Kasumi-1 (cell line): Measurements from ENCODE around the gene DMD.
"Not testable (repeated sequence)": the region's sequence is repeated elsewhere in the genome, so short reads cannot be mapped to it uniquely, and the experiment has no call there.

Experiments
- DNase-seq, 2 experiments: peaks; one replicate each; lab custom pipeline; 2025; lab: John Stamatoyannopoulos, UW

The DMD gene

DNA sequence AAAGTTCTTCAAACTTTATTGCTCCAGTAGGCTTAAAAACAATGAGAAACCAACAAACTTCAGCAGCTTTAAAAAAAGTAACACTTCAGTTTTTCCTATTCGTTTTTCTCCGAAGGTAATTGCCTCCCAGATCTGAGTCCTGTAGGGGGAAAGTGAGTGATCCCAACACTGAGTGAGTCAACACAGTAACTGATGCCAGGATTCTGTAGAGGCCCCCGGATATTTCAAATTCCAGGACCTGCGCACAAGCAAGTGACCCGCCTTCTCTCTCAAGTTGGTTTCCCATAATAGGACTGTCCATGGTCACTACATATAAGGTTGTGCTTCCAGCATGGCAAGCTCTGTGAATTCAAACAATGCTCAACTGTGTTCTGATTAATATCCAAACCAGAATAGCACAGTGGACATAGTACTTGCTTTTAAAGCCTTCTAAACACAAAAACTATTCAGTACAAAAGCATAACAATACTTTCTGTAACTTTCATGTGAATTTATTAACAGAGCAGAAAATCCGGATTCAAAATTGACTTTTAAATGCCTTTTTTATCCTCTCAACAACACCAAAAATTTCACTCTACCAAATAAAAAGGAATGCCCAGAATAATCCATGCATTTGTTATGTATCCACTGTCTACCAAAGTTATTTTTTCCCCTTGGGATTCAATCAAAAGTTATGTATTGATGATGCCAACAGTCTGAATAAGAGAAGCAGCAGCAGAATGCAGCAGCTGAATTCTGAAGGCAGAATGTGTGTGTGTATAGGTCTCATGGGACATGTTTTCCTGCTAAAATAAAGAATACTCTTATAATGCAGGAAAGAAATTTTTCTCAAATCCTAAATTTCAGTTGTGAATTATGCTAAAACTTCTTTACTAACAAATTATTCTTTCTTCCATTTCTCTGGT, at the start of gene DMD:
Gene DMD, minus strand, starts transcription at position 194 of the 905 bp plus-strand sequence. CDS start 237 bp downstream, outside the sequence.
- no peak for DNase-seq

DNA sequence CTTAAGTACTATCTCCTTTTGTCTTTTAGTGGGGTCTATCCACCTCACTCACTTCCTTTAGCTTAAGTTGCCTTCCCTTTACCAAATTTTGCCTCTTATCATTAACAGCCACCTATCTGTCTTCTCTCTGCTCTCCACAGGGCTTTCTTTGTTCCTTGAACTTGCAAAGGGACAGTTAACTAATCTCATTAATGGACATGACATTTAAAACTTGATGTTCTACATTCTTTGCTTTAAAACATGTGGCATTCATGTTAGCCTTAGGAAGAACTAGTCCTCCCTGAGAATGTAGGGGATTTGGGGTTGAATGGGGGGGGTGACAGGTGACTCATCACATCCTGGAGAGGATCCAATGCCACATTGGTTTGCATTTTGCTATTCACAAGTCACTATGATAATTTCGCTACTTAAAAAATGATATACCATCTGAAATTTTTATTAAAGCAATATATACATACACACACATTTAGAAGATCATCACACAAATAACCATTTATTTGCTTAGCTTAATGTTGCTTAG, 41.0 kb upstream of the DMD start:
- DNase-seq: no peak

DNA sequence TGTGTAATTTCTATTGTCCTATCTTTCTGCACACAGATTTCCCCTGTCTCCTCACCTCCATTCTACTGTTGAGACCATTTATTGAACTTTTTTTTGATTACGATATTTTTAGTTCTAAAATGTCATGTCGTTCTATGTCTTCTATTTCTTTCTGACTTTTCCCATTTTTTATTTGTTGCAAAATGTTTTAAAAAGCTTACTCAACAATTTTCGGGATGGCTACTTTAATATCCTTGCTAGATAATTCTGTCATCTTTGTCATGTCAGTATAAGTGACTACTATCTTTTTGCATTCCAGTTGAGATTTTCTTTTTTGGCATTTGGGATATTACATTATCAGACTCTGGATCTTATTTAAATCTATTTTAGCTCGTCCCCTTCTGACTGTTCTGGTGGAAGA, 7.5 kb upstream of the DMD start:
- no peak for DNase-seq

DNA sequence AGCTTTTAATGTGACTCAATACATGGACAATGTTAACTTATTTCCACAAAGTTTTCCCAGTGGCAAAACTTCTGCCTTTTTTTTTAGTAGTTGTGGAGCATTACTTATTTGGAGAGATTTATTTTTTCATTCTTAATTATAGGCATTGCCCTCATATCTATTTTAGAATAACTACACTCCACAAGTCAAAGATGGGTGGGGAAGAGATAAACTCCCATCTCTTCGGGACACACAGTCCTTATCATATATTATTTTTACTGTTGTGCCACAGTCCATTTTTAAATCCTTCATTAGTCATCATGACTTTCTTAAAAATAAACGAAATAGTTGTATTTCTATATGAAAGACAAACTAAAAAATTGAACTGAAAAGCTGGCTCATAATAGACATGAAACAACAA, 1.2 kb downstream of the DMD start:
- DNase-seq: no peak

DNA sequence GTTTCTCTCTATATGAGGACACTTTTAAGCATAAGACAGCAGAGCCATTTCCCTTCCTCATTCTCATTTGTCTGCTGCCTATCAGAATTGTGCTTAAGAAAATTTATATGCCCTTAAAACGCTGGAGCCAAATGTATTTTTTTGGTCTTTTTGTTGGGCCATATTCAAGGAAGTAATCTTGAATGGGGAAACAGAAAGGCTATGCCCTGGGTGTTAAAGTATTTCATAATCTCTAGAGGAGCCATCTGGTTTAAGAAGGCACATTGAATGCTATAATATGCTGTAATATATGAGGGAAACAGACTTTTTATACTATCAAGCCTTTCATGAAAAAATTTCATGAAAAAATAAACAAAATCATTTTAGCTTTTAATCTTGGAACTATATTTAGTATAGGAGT, 4.3 kb downstream of the DMD start:
- DNase-seq: no peak

DNA sequence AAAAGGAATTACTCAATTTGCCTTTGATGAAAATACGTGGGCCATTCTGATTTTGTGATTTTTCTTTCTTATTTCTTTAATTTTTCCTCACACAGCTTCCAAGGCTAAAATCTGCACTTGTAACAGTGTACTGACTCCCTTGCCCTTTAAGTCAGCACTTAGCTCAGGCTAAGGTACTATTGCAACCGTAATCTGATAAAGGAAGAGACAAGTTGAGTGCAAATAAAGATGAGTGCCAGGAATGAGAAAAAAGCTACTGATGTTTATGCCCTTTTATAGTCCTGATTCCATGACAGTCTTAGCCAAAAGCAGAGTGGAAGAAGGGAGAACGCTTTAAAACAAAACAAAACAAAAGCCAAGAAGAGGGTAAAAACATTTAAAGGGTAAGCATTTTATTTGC, 6.0 kb downstream of the DMD start:
- DNase-seq: no peak

DNA sequence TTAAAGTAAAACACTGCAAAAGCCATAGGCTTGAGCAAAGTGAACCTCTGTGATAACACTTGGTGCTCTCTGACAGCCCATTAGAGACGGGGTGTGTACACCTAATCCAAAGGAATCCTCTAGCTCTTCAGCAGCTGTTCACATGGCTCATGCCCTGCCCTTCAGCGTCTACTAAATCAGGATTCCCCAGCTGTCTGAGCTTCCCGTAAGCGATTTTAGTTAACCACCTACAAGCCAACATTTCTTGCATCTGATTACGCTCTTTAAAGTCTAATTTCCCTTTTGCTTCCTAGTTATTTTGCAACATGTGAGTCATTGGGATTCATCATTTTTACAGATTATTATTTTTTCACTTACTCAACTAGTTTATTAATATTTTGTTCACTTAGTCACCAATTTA, 6.5 kb downstream of the DMD start:
- DNase-seq: no peak

DNA sequence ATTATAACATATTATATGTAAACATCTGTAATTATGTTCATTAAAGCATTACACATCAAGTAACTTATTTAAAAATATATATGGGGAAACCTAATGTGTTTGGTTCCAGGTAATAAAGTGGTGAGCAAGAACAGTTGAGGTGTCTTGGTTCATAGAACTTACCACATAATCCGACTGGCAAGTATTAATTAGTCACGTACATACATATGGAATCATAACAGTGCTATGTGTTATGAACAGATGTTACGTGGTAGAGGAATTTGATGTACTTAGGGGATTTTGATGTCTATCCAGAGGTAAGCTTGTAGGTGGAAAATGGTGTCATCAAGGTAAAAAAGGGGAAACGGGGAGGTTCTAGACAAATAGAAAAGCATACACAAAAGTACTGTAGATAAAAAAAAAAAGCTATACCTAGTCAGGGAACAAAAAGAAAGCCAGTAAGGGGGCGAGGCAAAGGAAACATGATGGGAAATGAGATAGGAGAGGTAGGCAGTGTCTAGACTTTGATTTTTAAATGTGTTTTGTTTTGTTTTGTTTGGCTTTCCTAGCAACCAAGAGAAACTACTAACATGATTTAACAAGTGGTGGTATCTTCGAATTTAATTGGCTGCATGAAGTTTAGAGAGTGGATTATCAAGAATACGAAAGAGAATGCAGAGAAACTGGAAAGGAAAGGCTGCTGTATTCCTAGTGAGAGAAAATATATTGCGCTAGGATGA, 12.6 kb downstream of the DMD start:
- DNase-seq: no peak

DNA sequence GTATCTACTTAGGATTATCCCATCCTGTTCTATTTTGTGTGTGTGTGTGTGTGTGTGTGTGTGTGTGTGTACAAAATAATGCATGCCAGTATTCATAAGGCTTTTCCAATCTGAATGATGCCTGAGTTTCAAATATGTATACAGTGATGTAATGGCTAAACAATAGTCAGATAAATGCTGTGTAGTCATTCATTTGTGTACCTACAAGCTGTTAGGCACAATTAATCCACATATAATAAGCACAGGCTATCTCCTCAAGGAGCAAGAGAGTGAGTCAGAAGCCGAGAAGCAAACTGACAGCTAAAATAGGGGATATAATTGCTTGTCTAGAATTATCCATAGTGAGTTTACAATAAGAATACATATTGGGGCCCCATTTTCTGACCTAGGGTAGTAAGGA, 15.7 kb downstream of the DMD start:
- no peak for DNase-seq

DNA sequence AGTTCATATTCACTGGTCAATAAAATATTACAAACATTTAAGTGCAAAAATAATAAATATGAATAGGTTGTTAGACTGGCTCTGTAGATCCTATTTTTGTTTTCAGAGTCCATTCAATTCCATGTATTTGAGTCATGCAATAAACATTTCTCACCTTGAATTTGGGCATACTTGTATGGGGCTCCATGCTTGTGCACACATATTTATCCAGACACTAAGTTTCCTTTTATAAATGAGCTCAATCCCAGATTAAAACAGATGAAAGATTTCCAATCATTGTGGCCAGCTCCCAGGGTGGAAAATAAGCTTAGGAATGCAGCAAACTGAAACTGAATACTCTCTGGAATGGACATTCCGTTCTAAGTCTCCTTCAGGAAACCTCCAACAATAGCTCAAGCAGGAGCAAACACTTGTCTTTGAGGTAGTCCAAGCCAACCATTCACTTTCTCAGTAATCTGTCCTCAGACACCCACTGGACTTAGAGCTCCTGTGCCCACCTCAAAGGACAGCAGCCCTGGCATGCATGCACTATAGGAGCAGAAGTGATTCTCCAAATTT, 16.4 kb downstream of the DMD start:
- no peak for DNase-seq

DNA sequence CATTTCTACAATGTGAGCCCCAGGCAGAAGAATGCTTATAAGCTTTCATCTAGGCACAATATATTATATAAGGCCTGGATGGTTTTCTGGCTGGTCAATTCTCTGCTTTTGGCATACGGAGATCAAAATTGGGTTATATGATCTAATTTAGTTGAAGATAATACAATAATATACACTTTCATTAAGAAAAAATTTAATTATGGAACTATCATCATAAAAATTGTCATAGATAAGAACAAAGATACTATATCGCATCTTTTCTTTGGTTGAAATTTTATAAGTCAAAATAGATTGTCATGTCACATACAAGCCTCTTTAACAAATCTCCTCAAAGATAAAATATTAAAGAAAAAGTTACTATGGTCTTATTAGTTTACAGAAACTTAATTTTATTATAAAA, 17.1 kb downstream of the DMD start:
- no peak for DNase-seq

DNA sequence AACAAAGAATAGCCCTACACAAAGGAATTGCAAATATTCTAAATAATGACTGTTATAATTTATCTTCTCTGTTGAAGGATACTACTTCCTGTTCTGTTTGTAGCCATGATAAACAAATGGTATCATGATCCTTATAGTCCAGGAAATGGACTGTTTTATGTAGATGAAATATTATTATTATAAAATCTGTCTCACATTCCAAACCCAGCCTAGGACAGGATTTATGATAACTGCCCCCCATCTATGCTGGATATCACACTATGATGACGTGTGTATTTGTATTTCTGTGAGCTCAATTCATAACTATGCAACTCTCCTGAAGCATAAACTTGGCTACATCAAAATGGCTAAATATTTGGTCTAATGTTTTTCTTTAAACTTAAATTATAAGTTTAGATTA, 21.3 kb downstream of the DMD start:
- DNase-seq: no peak

DNA sequence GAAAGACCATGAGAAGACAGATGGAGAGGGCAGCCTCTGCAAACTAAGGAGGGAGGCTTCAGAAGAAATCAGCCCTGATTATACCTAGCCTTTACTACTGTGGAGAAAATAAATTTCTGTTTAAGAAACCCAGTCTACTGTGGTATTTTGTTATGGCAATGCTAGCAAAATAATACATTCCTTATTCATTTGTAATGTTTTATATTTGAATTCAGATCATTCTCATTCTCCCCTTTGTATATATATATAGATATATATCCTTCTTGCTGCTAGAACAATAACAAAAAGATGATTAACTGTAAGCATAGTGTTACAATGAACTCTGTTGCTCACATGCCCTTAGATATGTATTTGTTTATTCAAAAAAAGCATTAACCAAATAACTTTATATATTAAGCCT, 22.5 kb downstream of the DMD start:
- DNase-seq: no peak

DNA sequence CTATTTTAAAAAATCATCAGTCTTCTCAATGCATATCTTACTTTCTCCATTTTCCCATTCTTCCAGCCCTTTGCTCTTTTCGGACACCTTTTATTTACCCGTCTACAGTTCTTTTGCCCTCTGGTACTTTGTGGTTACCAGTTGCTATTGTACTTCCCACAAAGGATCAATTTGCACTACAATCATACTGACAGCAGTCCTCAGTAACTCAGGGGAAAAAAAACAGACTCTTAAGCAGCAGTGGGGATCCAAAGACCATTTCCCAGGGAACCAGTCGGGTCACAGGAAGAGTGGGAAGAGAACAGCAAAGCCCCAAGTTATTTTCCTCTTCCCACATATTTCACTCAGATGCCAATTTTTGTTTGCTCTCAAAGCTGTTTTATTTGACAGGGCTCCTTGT, 23.1 kb downstream of the DMD start:
- no peak for DNase-seq

DNA sequence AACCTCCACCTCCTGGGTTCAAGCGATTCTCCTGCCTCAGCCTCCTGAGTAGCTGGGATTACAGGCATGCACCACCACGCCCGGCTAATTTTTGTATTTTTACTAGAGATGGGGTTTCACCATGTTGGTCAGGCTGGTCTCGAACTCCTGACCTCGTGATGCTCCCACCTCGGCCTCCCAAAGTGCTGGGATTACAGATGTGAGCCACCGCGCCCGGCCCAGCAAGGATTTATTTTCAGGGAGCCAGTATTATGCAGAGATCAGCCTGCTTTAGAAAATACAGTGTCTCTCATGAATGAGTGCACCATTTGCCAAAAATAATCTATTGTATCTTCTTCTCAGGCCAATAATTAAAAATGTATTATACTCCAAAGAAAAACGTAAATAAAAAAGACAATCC, 26.5 kb downstream of the DMD start:
- DNase-seq: not testable (repeated sequence)

DNA sequence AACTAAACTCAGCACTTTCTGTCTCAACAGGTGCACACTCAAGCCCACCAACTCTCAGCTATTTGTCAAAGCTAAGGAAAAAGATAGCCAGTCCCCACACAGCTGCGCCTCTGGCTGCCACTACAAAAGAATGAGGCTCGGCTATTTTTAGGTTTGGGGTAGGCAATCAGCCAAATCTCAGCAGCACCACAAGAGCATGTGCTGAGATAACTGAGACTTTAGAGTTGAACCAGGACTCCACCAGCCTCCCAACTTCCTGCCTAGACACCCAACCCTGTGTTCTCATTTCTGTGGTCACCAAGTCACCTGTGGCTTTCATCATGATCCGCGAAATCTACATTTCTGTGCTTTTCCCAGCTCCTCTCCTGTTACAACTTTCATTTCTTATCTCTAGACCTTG, 28.0 kb downstream of the DMD start:
- peak; percentile 6 to 16 for DNase-seq

DNA sequence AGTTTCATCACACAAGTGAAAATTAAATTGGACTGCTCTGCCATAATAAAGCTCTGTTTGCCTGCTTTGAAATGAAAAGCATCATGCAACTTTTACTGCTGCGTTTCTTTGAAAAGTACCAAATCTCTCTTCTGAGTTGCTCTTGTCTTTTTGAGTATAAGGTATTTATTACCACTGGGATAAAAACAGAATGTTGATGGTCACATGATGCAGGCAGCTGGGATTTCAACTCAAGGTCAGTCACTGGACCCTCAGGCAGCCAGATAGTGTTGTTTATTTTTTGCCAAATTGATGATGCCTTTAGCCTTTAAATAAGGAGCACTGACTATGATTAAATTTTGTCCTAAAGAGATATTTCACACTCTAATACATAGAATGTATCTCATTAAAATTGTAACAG, 32.7 kb downstream of the DMD start:
- no peak for DNase-seq

DNA sequence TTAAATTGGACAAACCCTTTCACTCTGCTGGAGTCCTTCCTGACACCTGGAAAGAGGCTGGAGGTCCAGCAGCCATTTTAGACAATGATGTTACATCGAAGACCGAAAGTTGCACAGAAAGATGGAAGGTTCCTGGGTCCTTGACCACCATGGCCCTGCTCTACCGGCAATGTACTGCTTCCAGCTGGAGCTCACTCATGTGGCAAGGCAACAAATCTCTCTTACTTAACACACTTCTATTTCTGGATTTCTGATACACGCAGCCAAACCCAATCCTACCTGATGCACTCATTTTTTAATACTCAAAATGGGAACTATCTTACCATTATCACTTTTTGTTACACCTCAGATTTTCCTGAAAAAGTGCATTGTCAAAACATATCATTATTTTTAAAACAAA, 33.1 kb downstream of the DMD start:
- DNase-seq: no peak

DNA sequence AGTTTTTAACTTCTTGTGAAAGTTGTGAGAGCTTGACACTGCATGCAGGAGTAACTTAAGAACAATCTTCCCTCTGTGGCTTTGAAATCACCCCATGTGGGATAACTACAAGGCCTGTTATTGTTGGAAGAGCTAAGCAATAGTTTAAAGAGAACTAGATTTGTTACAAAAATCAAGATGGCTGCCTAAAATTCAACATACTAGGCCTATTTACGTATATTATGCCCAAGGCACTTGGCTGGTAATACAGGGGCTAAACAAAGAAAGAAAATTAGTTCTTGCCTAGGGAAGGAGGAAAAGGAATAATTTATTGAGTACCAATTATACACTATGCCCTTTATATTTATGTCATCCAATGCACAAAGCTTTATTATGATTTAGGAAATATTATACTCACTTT, 36.1 kb downstream of the DMD start:
- no peak for DNase-seq

DNA sequence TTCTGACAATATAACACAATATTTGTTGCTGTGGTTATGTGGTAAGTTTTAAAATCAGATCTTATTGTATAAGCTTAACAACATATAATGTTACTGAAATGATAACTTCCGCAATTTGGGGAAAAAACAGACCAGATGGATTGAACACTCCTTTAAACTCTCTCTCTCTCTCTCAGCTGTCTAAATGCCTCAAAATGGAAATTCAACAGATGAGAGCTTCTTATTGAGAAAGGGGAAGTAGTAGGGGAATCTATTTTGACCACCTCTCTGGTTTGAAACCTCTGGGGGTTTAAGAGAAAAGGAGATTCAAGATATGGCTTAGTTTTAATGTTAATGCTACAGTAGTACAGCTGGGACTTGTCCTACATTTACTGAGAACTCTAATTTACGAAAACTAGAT, 40.3 kb downstream of the DMD start:
- peak; percentile 15 to 48 for DNase-seq

DNA sequence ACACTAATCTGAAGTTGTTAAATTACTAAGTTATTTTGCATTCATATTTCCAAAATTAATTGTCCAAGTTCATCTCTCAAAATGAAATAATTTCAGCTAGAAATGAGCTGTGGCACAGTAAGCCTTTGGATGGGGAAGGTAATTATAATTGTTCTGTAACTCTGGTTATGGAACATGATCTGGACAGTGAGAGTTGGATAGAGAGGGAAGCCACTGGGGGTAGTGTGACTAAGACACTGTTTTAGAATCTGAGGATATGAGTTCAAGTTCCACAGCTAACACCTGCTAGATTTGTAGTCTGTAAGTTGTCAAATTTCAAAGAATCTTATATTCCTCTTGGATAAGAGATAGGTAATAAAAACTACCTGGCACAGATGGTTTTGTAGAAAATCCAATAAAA, 49.5 kb downstream of the DMD start:
- no peak for DNase-seq

DNA sequence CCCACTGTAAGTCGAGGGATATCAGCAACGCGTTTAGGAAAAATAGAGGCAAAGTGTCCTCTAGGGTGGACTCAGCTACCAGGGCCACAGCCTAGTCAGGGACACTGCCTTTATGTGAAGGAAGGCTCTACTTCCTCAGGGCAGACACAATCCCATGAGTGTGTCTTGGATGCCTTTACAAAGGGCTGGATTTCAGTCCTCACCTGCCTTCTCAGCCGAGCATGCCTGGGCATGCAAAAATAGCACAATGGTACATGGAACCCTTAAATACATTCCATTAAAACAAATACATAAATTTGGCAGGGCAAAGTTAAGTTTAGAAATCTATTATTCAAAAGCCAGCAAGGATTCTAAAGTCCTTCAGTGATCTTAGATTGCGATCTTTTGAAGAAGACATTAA, 51.1 kb downstream of the DMD start:
- DNase-seq: no peak

DNA sequence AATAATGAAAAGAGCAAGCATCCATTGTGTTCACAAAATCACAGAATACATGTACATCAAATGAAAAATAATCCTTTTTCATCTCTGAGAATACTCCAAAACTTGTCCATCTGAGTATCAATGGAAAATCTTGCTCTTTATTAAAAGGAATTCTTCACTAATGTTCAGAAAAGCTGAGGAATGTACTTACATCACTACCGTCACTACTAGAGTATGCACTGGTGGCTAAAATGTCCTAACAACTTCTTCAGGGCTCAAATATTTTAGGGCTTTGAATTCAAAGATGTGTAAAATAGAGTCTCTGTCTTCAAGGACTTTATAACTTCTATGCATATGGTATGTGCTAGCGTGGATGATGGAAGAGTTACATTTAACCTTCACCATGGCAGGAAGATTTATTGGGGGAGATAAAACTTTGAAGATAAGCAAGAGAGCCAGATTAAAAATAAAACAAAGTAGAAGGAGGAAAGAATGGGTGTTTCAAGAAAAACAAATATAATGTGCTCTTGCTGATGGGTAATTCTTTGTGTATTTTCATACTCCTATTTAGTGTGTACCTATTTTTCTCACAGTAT, 55.1 kb downstream of the DMD start:
- DNase-seq: no peak
